Skin epidermis (tissue), 12 donors: ENCODE data around the gene DCANP1.

Source experiments
- H3K27ac ChIP-seq, 21 experiments: fragments of 200-600 bp; sonication (generic) in 11 of 21; one replicate each; pipeline ENCODE4 v1.5.0; 2020; ENCODE audit warnings: mild to moderate bottlenecking in 3 of 21, inconsistent platforms in 2 of 21, moderate library complexity in 2 of 21
- H3K4me3 ChIP-seq, 7 experiments: fragments of 200-600 bp; sonication (generic) in 2 of 7; one replicate each; pipeline ENCODE4 v1.5.0; 2020; ENCODE audit warnings: inconsistent platforms in 2 of 7, mild to moderate bottlenecking in 2 of 7, moderate library complexity in 1 of 7

The DCANP1 gene

GRCh38 chr5:135433681-135434426 is 13.3 kb downstream of the DCANP1 start:
- Histone ChIP-seq H3K4me3 (no peak overlapping the region), H3K27ac (peak overlapping the region in 10 of 21 experiments; percentile 5 to 82 (median 52))

DNA sequence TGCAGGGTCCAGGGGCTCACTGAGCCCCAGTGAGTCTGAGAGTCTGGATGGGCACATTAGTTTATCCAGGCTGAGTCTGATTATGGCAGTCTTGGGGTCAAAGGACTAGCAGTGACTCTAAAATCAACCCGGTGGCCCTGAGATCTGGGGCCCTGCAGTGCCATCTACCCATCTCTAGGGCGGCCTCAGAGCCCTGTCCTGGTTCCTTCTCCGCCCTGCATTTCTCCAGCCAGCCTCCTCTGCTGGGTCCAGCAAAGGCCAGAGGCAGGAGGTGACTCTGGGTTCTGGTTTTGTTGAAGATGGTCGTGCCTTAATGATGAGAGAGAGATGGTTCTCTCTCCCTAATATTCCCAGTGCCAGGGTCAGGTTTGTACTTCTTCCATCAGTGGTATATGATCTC is 15.0 kb downstream of the DCANP1 start:
- Histone ChIP-seq H3K27ac (no peak overlapping the region), H3K4me3 (no peak overlapping the region)

DNA sequence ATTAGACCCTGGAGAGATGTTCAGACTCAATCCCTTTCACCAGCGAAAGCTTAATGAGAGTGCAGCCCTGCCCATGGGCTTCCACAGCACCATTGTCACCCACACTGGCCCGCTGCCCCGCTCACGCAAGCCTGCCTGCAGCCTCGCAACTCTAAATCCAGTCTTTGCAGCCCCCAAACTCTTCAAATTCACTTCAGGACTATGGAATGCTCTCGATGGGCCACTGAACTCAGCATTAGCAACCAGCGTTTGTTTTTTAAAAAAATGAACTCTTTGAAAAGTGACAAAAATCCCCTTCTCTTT is 17.1 kb downstream of the DCANP1 start:
- no peak overlapping the region for H3K27ac ChIP-seq

GRCh38 chr5:135429301-135430134 is 17.6 kb downstream of the DCANP1 start:
- Histone ChIP-seq H3K27ac (no peak overlapping the region), H3K4me3 (no peak overlapping the region)

More for the DNA sequence above, 17.1 kb downstream of the DCANP1 start:
- no peak overlapping the region for H3K4me3 ChIP-seq

DNA sequence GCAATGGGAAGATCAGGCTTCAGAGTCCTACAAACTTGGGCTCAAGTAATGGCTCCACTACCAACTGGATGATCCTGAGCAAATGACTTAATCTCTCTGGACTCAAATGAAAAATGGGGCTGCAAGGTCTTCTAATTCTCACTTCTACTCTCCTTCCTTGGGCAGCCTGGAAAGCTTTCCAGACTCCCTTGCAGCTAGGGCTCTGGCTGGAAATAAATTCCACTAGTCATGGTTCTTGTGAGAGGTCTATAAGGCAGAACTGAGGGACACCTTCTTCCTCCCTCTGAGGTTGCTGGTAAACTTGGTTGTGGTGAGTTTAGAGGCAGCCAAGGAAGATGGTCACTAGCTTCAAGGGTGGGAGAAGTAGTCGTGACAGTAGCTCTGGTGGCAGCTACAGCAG is 18.6 kb downstream of the DCANP1 start:
- Histone ChIP-seq H3K4me3 (no peak overlapping the region), H3K27ac (no peak overlapping the region)

- peak overlapping the region in 3 of 21 experiments; percentile 20 to 43 (median 27) for H3K27ac ChIP-seq
- H3K4me3 ChIP-seq = no peak overlapping the region
These were observed 20.8 kb downstream of the DCANP1 start for GRCh38 chr5:135426102-135427082.

- Histone ChIP-seq H3K27ac (peak overlapping the region in 4 of 21 experiments; percentile 2 to 43 (median 24)), H3K4me3 (no peak overlapping the region)
These were observed 21.5 kb downstream of the DCANP1 start for GRCh38 chr5:135425641-135426040.

DNA sequence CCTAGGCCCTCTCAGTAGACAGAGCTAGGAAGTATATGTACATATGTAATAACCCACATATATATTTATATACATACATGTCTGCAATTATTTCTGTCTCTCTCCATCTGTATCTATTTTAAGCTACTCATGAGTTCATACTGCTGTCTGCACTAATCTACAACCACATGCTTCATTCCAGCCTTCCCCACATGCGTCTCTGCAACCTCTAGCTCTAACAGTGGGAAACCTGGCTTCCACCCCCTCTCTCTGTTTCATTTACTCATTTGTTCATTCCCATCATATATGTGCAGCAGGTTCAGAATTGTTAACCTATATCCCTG is 23.3 kb downstream of the DCANP1 start:
- Histone ChIP-seq H3K27ac (peak overlapping the region in 1 of 21 experiments; percentile 1), H3K4me3 (no peak overlapping the region)

DNA sequence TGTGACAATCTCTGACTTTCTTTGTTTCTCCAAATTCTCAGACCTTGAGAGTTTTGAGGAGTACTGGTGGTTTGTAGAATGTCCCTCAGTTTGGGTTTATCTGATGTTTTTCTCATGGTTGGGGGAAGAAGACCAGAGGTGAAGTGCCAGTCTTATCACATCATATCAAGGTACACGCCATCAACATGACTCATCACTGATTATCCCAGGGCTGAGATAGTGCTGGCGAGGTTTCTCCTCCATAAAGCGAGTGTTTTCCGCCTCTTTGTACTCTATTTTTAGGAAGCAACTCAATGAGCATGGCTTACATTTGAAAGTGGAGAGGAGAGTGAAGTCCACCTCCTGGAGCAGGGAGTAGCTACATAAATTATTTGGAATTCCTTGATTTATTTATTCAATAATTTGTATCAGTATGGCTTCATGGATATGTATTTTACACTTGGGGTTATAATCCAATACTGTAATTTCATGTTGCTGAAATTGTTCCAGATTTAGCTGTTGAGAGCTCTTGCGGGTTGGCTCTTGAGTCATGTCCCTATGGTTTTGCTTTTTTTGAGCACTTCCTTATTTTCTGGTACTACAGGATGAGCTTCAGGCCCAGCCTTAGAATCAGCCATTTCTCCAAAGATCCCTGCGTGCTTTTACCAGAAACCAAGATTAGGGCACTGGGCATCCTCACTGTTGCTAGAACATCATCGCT is 23.9 kb downstream of the DCANP1 start:
- H3K4me3 ChIP-seq = no peak overlapping the region
- H3K27ac ChIP-seq = peak overlapping the region in 1 of 21 experiments; percentile 1

- Histone ChIP-seq H3K4me3 (no peak overlapping the region), H3K27ac (no peak overlapping the region)
These were observed 24.7 kb downstream of the DCANP1 start for GRCh38 chr5:135422419-135422818.

- H3K27ac ChIP-seq = no peak overlapping the region
These were observed 30.1 kb downstream of the DCANP1 start for GRCh38 chr5:135417083-135417482.

DNA sequence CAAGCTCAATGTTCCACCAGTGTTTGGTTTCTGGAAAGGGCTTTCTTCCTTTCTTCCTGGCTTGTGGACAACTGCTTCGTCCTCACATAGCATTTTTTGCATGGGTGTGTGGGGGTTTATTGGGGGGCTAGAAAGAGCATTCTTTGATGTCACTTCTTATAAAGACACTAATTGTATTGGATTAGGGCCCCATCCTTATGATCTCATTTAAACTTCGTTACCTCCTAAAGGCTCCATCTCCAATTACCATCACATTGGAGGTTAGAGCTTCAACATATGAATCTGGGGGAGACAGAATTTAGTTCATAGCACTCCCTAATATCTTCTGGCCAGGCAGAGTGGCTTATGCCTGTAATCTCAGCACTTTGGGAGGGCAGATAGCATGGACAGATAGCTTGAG is 42.1 kb downstream of the DCANP1 start:
- no peak overlapping the region for H3K27ac ChIP-seq
- no peak overlapping the region for H3K4me3 ChIP-seq

More at GRCh38 chr5:135417083-135417482, 30.1 kb downstream of the DCANP1 start:
- H3K4me3 ChIP-seq = no peak overlapping the region

DNA sequence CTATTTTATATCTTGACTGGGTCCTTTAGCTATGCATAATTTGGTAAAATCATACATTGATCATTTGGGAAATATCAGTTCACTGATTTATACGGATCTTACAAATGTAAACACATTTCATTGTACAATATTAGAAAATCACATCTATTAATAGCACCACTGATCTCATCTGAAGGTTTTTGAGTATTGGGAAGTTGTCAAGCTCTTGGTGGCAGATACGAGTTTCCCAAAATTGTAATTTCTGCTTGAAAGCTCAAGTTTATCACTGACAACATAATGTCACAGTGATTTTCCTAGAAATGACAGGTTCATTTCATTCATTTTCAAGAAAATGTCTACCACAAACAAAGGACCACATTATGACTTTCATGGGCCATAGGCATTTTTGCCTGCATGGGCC is 45.1 kb downstream of the DCANP1 start:
- Histone ChIP-seq H3K27ac (no peak overlapping the region), H3K4me3 (no peak overlapping the region)

- no peak overlapping the region for H3K4me3 ChIP-seq
- H3K27ac ChIP-seq = no peak overlapping the region
These were observed 46.3 kb downstream of the DCANP1 start for GRCh38 chr5:135400866-135401265.

DNA sequence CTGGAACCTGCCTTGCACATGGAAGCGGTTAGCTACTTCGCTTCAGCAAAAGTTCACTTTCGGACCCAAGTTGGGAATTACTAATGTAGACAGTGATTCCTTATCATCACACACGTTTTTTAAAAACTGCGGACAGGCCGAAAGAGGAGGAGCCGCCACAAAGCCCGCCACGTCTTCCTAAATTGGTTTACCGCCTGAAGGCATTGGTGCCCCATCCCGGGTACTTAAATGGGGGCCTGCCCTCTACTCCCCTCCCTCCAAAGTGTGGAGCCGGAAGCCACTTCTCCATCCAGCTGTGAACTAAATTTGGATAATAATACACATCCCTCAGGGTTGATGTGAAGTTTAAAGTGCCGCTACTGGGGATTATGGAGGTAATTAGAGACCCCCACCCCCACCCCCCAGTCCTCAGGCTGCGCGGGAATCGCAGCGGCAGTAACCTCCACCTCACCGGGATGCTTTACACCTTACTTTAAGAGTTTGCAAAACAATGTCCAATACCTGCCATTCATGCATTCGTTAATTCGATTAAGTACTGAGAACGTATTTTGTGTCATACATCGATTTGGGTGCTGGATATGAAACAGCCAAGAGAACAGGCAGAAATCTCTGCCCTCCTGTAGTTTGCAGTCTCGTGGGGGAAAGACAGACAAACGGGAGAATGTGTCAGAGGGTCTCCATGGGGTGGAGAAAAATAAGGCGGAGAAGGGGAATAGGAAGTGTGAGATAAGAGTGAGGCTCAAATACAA is 47.2 kb downstream of the DCANP1 start:
- H3K27ac ChIP-seq = peak overlapping the region in 20 of 21 experiments; percentile 71 to 97 (median 92)
- H3K4me3 ChIP-seq = peak overlapping the region; percentile 73 to 96 (median 81)

- Histone ChIP-seq H3K27ac (peak within 1 kb of the TSS; percentile 71 to 97 (median 92)), H3K4me3 (peak within 1 kb of the TSS; percentile 73 to 96 (median 81))
These were observed 48.0 kb downstream of the DCANP1 start, which contains the start of gene MACROH2A1 for GRCh38 chr5:135398855-135399793. Gene MACROH2A1 (minus strand): TSS chr5:135399231. CDS start chr5:135389093, 10,138 bp downstream.

- Histone ChIP-seq H3K27ac (peak overlapping the region; percentile 71 to 97 (median 92)), H3K4me3 (peak overlapping the region; percentile 73 to 96 (median 81))
These were observed 48.8 kb downstream of the DCANP1 start for GRCh38 chr5:135398160-135398854.
